RWPE2 (cell line): ENCODE results near the gene THAP9.

Source experiments
- ATAC-seq: fragments of 200-7000 bp; cut with Tn5 transposase; 3 replicates; pipeline ENCODE4 v1.9.1; 2021; ENCODE audit warnings: low read depth
- DNase-seq: peaks from one replicate; pipeline ENCODE4 v3.0.0-alpha.2; 2020; ENCODE audit warnings: low spot score
- H3K27ac ChIP-seq: fragments of 450-650 bp; 2 replicates; pipeline ENCODE4 v1.5.1; 2017; ENCODE audit warnings: mild to moderate bottlenecking; ENCODE audit not compliant: poor library complexity, severe bottlenecking
- H3K27me3 ChIP-seq: fragments of 250-450 bp; sonication (Bioruptor Pico); 2 replicates; pipeline ENCODE4 v1.5.1; 2021; ENCODE audit warnings: mild to moderate bottlenecking, moderate library complexity; ENCODE audit not compliant: insufficient read depth, poor library complexity, severe bottlenecking
- H3K36me3 ChIP-seq: fragments of 250-450 bp; sonication (Bioruptor Pico); 2 replicates; pipeline ENCODE4 v1.5.1; 2020; ENCODE audit warnings: low read depth, mild to moderate bottlenecking, moderate library complexity
- H3K4me1 ChIP-seq: fragments of 250-450 bp; sonication (Bioruptor Pico); 2 replicates; pipeline ENCODE4 v1.5.1; 2021; ENCODE audit warnings: mild to moderate bottlenecking, moderate library complexity; ENCODE audit not compliant: insufficient read depth, poor library complexity, severe bottlenecking
- H3K4me3 ChIP-seq: fragments of 250-450 bp; sonication (Bioruptor Pico); 2 replicates; pipeline ENCODE4 v1.5.1; 2021; ENCODE audit warnings: mild to moderate bottlenecking, moderate library complexity; ENCODE audit not compliant: severe bottlenecking
- H3K9me3 ChIP-seq: fragments of 250-450 bp; sonication (Bioruptor Pico); 2 replicates; pipeline ENCODE4 v1.5.1; 2021; ENCODE audit warnings: mild to moderate bottlenecking, moderate library complexity; ENCODE audit not compliant: severe bottlenecking
- TF ChIP-seq, protein P1 (sequence below): fragments of 450-650 bp; IDR thresholded peaks from one replicate; pipeline ENCODE4 v1.5.1; 2017; ENCODE audit warnings: mild to moderate bottlenecking, moderate library complexity; ENCODE audit not compliant: poor library complexity, severe bottlenecking

Gene THAP9

GRCh38 chr4:82951196-82951595 is 50.7 kb downstream of the THAP9 start:
- H3K27ac ChIP-seq, result no peak overlapping the region
- peaks cover 4% of the 10 kb centered on the region for H3K4me1 ChIP-seq
- no peaks in the 10 kb centered on the region for H3K9me3 ChIP-seq
- peaks cover 5% of the 10 kb centered on the region for H3K36me3 ChIP-seq
- ATAC-seq (no peak; the same call in 2 of the 3 replicates), DNase-seq (no peak)
- H3K27me3 ChIP-seq, result no peaks in the 10 kb centered on the region
- TF ChIP-seq, protein P1, sequence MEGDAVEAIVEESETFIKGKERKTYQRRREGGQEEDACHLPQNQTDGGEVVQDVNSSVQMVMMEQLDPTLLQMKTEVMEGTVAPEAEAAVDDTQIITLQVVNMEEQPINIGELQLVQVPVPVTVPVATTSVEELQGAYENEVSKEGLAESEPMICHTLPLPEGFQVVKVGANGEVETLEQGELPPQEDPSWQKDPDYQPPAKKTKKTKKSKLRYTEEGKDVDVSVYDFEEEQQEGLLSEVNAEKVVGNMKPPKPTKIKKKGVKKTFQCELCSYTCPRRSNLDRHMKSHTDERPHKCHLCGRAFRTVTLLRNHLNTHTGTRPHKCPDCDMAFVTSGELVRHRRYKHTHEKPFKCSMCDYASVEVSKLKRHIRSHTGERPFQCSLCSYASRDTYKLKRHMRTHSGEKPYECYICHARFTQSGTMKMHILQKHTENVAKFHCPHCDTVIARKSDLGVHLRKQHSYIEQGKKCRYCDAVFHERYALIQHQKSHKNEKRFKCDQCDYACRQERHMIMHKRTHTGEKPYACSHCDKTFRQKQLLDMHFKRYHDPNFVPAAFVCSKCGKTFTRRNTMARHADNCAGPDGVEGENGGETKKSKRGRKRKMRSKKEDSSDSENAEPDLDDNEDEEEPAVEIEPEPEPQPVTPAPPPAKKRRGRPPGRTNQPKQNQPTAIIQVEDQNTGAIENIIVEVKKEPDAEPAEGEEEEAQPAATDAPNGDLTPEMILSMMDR, result no peak
- H3K4me3 ChIP-seq, result no peak overlapping the region

- TF ChIP-seq, protein P1, result no peak
- Histone ChIP-seq H3K9me3 (no peaks in the 10 kb centered on the region), H3K36me3 (peaks cover 1% of the 10 kb centered on the region; the same call in 1 of the 2 replicates), H3K4me1 (peaks cover 4% of the 10 kb centered on the region), H3K27me3 (no peaks in the 10 kb centered on the region), H3K27ac (no peak overlapping the region), H3K4me3 (no peak overlapping the region)
- DNase-seq (no peak), ATAC-seq (no peak)
These were observed 53.7 kb downstream of the THAP9 start for GRCh38 chr4:82954212-82954611.

GRCh38 chr4:82957045-82957444 is 56.5 kb downstream of the THAP9 start:
- peaks cover 4% of the 10 kb centered on the region for H3K4me1 ChIP-seq
- no peak overlapping the region for H3K4me3 ChIP-seq

GRCh38 chr4:82965763-82966162 is 65.2 kb downstream of the THAP9 start:
- Histone ChIP-seq H3K4me3 (no peak overlapping the region), H3K27me3 (no peaks in the 10 kb centered on the region), H3K4me1 (no peaks in the 10 kb centered on the region), H3K9me3 (no peaks in the 10 kb centered on the region), H3K27ac (no peak overlapping the region), H3K36me3 (peaks cover 45% of the 10 kb centered on the region)
- ATAC-seq (no peak), DNase-seq (no peak)
- TF ChIP-seq, protein P1, result no peak

More at GRCh38 chr4:82957045-82957444, 56.5 kb downstream of the THAP9 start:
- TF ChIP-seq, protein P1, result no peak
- Histone ChIP-seq H3K27ac (no peak overlapping the region), H3K9me3 (no peaks in the 10 kb centered on the region), H3K36me3 (peaks cover 13% of the 10 kb centered on the region), H3K27me3 (no peaks in the 10 kb centered on the region)
- ATAC-seq (peak; percentile 19; the same call in 1 of the 3 replicates), DNase-seq (no peak)

DNA sequence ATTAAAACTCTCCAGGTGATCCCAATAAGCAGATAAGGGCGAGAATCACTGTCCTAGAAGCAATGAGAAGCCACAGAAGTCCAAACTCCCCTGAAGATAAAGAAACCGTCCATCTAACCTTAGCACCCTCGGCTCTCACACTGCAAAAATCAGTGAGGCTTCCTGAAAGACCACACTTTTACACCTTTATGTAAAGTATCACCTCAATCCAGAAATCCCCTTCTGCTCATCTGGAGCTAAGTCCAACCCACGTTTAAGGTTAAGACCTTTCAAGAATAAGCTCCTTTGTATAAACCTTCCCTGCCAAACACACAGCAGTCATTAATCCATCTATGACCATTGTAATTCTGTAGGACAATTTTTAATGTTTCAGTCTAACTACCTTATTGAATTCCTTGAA is 68.4 kb downstream of the THAP9 start:
- no peak for ATAC-seq
- Histone ChIP-seq H3K27ac (no peak overlapping the region), H3K4me3 (no peak overlapping the region), H3K4me1 (no peaks in the 10 kb centered on the region), H3K27me3 (no peaks in the 10 kb centered on the region), H3K36me3 (peaks cover 53% of the 10 kb centered on the region), H3K9me3 (no peaks in the 10 kb centered on the region)
- TF ChIP-seq, protein P1, result no peak
- DNase-seq, result no peak
